Hepatic stellate cell (primary cell): Measurements from ENCODE around the gene BASP1.

Source experiments
- DNase-seq: peaks from one replicate; pipeline ENCODE4 v3.0.0; 2011; ENCODE audit warnings: low spot score

Gene BASP1

GRCh38 chr5:17217493-17218352, at the start of gene BASP1:
Gene BASP1, plus strand, starts transcription at chr5:17217631. Its CDS starts 57,586 bp downstream, at chr5:17275217.
- peak; percentile 76 for DNase-seq

- no peak for DNase-seq
Observed at GRCh38 chr5:17169507-17169906, 47.9 kb upstream of the BASP1 start.

- DNase-seq, result no peak
Observed at GRCh38 chr5:17172791-17173190, 44.6 kb upstream of the BASP1 start.

- no peak for DNase-seq
Observed at GRCh38 chr5:17174965-17175364, 42.5 kb upstream of the BASP1 start.

GRCh38 chr5:17177501-17178372, 39.7 kb upstream of the BASP1 start:
- DNase-seq, result no peak

GRCh38 chr5:17178373-17178675, 39.1 kb upstream of the BASP1 start:
- no peak for DNase-seq

- no peak for DNase-seq
Observed at GRCh38 chr5:17180330-17180843, 37.0 kb upstream of the BASP1 start.

GRCh38 chr5:17180864-17181723, 36.3 kb upstream of the BASP1 start:
- DNase-seq, result peak; percentile 73

GRCh38 chr5:17182494-17182893, 34.9 kb upstream of the BASP1 start:
- DNase-seq, result no peak

- no peak for DNase-seq
Observed at GRCh38 chr5:17182981-17183380, 34.5 kb upstream of the BASP1 start.

GRCh38 chr5:17183831-17184230, 33.6 kb upstream of the BASP1 start:
- DNase-seq, result no peak

- no peak for DNase-seq
Observed at GRCh38 chr5:17184588-17184987, 32.8 kb upstream of the BASP1 start.

- no peak for DNase-seq
Observed at GRCh38 chr5:17185349-17185748, 32.1 kb upstream of the BASP1 start.

- peak; percentile 70 for DNase-seq
Observed at GRCh38 chr5:17185773-17186172, 31.7 kb upstream of the BASP1 start.

GRCh38 chr5:17186256-17186655, 31.2 kb upstream of the BASP1 start:
- DNase-seq, result no peak

- DNase-seq, result no peak
Observed at GRCh38 chr5:17187011-17187785, 30.2 kb upstream of the BASP1 start.

GRCh38 chr5:17187786-17188170, 29.7 kb upstream of the BASP1 start:
- DNase-seq, result no peak

GRCh38 chr5:17189381-17190036, 27.9 kb upstream of the BASP1 start:
- no peak for DNase-seq

GRCh38 chr5:17190242-17190778, 27.1 kb upstream of the BASP1 start:
- DNase-seq, result no peak

GRCh38 chr5:17190799-17191391, 26.5 kb upstream of the BASP1 start:
- DNase-seq, result no peak
